Measurements from ENCODE around the gene ZNF467. TPM values are rescaled to one million over a fixed set of nuclear protein-coding genes. Genes with fewer than 3 reads are reported as not detected.

ZNF467 gene
- total RNA-seq, 1 donor from 2014 or later: 1.4 TPM

GRCh38 chr7:149727053-149727898, 46.1 kb downstream of the ZNF467 start:
- H3K9me3 Mint-ChIP-seq (ENCODE audit: unreplicated experiment): peaks cover 3% of the 10 kb centered on the region
- no peak for DNase-seq
- H3K36me3 Mint-ChIP-seq (ENCODE audit: unreplicated experiment): no peaks in the 10 kb centered on the region
- H3K27ac Mint-ChIP-seq (ENCODE audit: unreplicated experiment): no peak overlapping the region
- no peak for TF ChIP-seq CTCF (IDR thresholded peaks at IDR 0.05; ENCODE audit: partially characterized antibody, unreplicated experiment)
- H3K4me3 Mint-ChIP-seq (ENCODE audit: unreplicated experiment): no peak overlapping the region
- H3K4me1 Mint-ChIP-seq (ENCODE audit: low read depth, unreplicated experiment): no peaks in the 10 kb centered on the region
- peaks cover 3% of the 10 kb centered on the region for H3K27me3 Mint-ChIP-seq (ENCODE audit: unreplicated experiment)

GRCh38 chr7:149725916-149726315, 47.5 kb downstream of the ZNF467 start:
- Mint-ChIP-seq H3K9me3 (ENCODE audit: unreplicated experiment) (peaks cover 2% of the 10 kb centered on the region), H3K27ac (ENCODE audit: unreplicated experiment) (no peak overlapping the region), H3K27me3 (ENCODE audit: unreplicated experiment) (peaks cover 3% of the 10 kb centered on the region), H3K36me3 (ENCODE audit: unreplicated experiment) (no peaks in the 10 kb centered on the region), H3K4me1 (ENCODE audit: low read depth, unreplicated experiment) (no peaks in the 10 kb centered on the region), H3K4me3 (ENCODE audit: unreplicated experiment) (no peak overlapping the region)
- TF ChIP-seq CTCF (IDR thresholded peaks at IDR 0.05; ENCODE audit: partially characterized antibody, unreplicated experiment): no peak
- DNase-seq: no peak

GRCh38 chr7:149725426-149725821, 48.0 kb downstream of the ZNF467 start:
- peaks cover 4% of the 10 kb centered on the region for H3K4me1 Mint-ChIP-seq (ENCODE audit: low read depth, unreplicated experiment)
- DNase-seq: no peak
- TF ChIP-seq CTCF (IDR thresholded peaks at IDR 0.05; ENCODE audit: partially characterized antibody, unreplicated experiment): no peak
- H3K27ac Mint-ChIP-seq (ENCODE audit: unreplicated experiment): no peak overlapping the region
- H3K27me3 Mint-ChIP-seq (ENCODE audit: unreplicated experiment): peaks cover 3% of the 10 kb centered on the region
- no peaks in the 10 kb centered on the region for H3K36me3 Mint-ChIP-seq (ENCODE audit: unreplicated experiment)
- peaks cover 2% of the 10 kb centered on the region for H3K9me3 Mint-ChIP-seq (ENCODE audit: unreplicated experiment)
- no peak overlapping the region for H3K4me3 Mint-ChIP-seq (ENCODE audit: unreplicated experiment)

- Mint-ChIP-seq H3K4me1 (ENCODE audit: low read depth, unreplicated experiment) (peaks cover 9% of the 10 kb centered on the region), H3K4me3 (ENCODE audit: unreplicated experiment) (no peak overlapping the region), H3K27ac (ENCODE audit: unreplicated experiment) (no peak overlapping the region), H3K36me3 (ENCODE audit: unreplicated experiment) (no peaks in the 10 kb centered on the region), H3K9me3 (ENCODE audit: unreplicated experiment) (peaks cover 2% of the 10 kb centered on the region), H3K27me3 (ENCODE audit: unreplicated experiment) (peaks cover 3% of the 10 kb centered on the region)
- DNase-seq: no peak
- no peak for TF ChIP-seq CTCF (IDR thresholded peaks at IDR 0.05; ENCODE audit: partially characterized antibody, unreplicated experiment)
Measured at GRCh38 chr7:149724661-149725425, 48.5 kb downstream of the ZNF467 start.
